NAMALWA (cell line): ENCODE measurements around the gene SCT.

Experiments
- DNase-seq: peaks from one replicate; pipeline ENCODE4 v3.0.0-alpha.2; 2015; ENCODE audit warnings: low spot score

SCT gene

GRCh38 chr11:584287-584686 is 42.7 kb downstream of the SCT start:
- no peak for DNase-seq

GRCh38 chr11:581752-582151 is 45.2 kb downstream of the SCT start:
- no peak for DNase-seq

GRCh38 chr11:581342-581741 is 45.6 kb downstream of the SCT start:
- no peak for DNase-seq

GRCh38 chr11:579830-580601 is 47.0 kb downstream of the SCT start:
- no peak for DNase-seq

GRCh38 chr11:578276-579035 is 48.5 kb downstream of the SCT start:
- DNase-seq, result no peak

- no peak for DNase-seq
Measured at GRCh38 chr11:577611-577894, 49.4 kb downstream of the SCT start.

GRCh38 chr11:576811-577610 is 50.0 kb downstream of the SCT start:
- no peak for DNase-seq
